ENCODE measurements around the gene BMF.
A peak's percentile ranks its signal among the peaks of the same experiment; 100 is the strongest.

BMF gene

DNA sequence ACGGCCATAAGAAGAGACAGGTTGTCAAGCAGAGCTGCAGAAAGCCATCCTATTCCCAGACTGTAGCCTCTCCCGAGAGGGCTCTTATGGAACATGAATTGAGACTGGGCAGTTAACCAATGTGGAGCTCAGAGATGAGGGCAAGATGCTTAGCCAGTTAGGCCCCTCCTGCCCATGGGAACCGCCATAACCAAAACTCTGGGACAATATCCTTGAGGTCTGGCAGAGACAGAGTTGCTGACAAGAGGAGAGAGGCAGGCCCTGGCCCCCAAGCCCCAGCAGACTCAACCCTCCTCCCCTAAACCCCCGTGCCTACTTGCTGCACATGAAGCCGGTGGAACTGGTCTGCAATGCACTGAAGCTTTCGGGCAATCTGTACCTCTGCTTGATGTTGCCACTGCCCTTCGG is 4.8 kb downstream of the BMF start:
- Mint-ChIP-seq H3K9me3 (no peaks in the 10 kb centered on the region), H3K4me1 (peaks cover 83% of the 10 kb centered on the region), H3K27ac (no peak overlapping the region), H3K4me3 (no peak overlapping the region), H3K36me3 (peaks cover 36% of the 10 kb centered on the region), H3K27me3 (peaks cover 23% of the 10 kb centered on the region)
- peak; percentile 11 for DNase-seq
- CTCF ChIA-PET, result interaction anchor here (0.7 to 8.9 kb wide), 17 partner anchors 8 to 64 kb away, joined by 3 to 255 read pairs (median 11); partner anchors contain the start of genes BUB1B and SRP14

DNA sequence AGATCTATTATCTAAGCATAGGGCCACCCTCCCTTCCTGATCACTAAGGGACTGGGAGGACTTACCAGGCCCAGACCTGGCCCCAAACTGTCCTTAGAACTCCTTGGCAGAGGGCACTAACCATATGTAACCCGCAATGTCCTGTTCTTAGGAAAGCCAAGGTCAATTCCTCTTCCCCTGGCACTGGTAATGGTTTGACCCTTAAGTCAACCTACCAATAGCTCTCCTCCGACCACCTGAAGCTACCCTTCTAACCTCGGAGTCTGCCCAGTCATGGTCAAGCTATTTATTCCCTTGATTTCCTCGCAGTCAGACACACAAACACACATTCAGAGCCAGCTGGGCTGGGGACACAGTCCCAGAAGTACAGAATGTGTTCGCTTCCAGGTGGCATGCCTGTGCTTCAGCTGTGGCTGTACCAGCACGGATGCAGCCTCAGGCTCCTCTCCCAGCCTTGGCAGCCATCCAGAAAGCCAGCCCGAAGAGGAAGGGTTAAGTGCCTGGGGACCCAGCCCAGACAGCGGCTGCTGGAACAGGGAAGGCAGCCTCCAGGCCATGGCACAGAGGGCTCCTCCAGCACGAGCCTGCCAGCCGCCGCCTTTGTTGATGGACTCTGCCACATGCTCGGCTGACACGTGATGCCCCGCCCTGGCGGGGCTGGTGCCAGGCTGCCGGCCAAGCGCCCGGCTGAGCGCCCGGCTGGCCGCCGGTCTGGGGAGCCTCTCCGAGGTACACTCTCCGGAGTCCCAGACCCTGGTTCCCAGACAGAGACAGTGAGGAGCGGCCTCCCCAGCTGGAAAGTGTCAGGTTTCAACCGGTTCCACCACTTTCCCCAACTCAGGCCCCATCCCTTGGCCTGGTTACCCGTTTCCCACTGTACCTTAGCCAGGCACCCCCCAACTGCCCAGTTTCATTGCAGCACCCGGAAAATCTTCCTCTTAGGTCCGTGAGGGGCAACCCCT is 5.5 kb downstream of the BMF start:
- CTCF ChIA-PET, result interaction anchor here (1.1 to 8.9 kb wide), 9 partner anchors 7 to 64 kb away, joined by 3 to 255 read pairs (median 20); partner anchors contain the start of gene SRP14
- no peak overlapping the region for H3K4me3 Mint-ChIP-seq
- no peak overlapping the region for H3K27ac Mint-ChIP-seq
- DNase-seq, result peak; percentile 20
- peaks cover 20% of the 10 kb centered on the region for H3K27me3 Mint-ChIP-seq
- peaks cover 87% of the 10 kb centered on the region for H3K4me1 Mint-ChIP-seq
- H3K36me3 Mint-ChIP-seq, result peaks cover 40% of the 10 kb centered on the region
- H3K9me3 Mint-ChIP-seq, result no peaks in the 10 kb centered on the region

DNA sequence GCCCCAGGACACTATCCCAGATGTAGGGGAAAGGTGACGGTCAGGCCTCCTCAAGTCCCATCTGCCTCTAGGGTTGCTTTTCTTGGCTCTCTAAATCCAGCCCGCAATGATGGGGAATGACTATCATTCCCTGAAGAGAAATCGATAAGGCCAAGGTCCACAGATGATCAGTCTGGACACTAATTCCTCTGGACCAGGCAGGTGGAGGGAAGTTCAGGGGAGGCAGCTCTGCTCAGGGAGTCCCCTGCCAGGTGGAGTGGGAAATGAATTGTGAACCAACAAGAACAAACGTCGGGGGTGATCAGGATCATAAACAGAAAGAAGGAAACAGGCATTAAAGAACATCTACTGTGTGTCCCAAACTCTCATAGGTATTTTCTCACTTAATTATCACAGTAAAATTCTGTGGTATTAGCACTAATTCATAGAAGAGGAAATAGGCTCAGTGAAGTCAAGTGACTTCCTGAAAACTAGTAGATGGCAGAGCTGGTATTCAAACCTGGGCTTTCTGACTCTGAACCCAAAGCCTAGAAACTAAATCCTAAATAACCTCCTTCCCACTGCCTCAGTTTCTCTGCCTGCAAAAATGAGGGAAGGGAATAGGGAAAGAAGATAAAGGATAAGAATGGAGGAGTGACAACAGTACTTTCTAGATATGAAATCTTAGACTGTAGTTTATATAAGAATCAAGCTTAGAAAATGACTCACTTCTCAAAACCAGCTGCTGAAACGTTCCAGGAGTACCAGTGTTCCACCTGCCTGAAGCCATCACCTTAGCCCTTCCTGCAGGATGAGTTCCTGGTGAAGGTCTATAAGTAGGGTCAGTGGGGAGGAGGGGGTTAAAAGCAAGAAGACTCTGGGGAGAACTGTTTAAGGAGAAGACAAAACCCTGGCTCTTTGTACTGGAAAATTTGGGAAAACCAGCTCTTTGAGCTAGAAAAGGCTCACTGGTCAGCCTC is 7.5 kb downstream of the BMF start:
- Mint-ChIP-seq H3K4me1 (peaks cover 87% of the 10 kb centered on the region), H3K4me3 (peak overlapping the region; percentile 11)
- CTCF ChIA-PET, result interaction anchor here (0.7 to 8.9 kb wide), 5 partner anchors 12 to 173 kb away, joined by 3 to 255 read pairs (median 9); no protein-coding TSS in a partner anchor

DNA sequence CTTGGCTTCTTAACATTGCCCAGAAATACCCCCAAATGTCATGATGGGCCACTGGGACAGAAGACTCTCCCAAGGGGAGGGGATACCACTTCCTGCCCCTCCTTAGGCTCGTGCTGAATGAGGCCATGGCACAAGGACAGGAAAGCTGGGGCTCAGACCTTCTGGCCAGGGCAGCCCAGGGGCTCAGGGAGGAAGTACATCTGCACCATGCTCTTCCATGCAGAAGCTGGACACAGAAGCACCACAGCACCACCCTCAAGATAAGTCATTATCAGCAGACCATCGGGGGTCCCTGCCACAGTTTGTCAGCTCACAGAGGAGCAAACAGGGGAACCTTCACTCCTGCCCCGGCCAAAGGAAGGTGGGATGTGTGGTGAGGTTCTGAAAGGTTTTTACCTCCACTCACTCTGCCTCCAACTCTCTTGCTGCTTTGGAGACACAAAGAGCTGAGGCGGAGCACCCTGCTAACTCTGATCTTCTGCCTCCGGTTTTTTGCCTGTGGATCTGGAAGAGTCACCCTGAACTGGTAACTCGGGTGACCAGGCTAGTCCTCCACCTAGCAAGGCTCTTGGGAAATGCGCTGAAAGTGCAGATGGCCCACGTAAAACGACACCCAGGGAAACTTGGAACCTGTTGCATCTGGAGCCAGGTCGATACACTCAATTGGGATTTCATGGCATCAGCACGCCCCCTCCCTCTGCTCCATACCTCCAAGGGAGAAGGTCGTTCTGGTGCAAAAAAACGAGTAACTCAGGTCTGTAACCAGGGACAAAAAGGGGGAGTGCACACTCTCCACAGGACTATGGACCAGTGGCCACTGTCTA is 8.3 kb downstream of the BMF start:
- H3K27me3 Mint-ChIP-seq, result no peaks in the 10 kb centered on the region
- peaks cover 41% of the 10 kb centered on the region for H3K36me3 Mint-ChIP-seq
- H3K9me3 Mint-ChIP-seq, result no peaks in the 10 kb centered on the region
- CTCF ChIA-PET, result interaction anchor here (0.8 to 8.9 kb wide), 6 partner anchors 13 to 55 kb away, joined by 3 to 255 read pairs (median 14); no protein-coding TSS in a partner anchor
- H3K4me3 Mint-ChIP-seq, result no peak overlapping the region
- H3K4me1 Mint-ChIP-seq, result peaks cover 87% of the 10 kb centered on the region
- DNase-seq, result peak; percentile 20
- peak overlapping the region; percentile 98 for H3K27ac Mint-ChIP-seq

More for the DNA sequence above, 7.5 kb downstream of the BMF start:
- Mint-ChIP-seq H3K36me3 (peaks cover 39% of the 10 kb centered on the region), H3K9me3 (no peaks in the 10 kb centered on the region), H3K27me3 (peaks cover 3% of the 10 kb centered on the region), H3K27ac (peak overlapping the region; percentile 98)
- DNase-seq, result peak; percentile 15

DNA sequence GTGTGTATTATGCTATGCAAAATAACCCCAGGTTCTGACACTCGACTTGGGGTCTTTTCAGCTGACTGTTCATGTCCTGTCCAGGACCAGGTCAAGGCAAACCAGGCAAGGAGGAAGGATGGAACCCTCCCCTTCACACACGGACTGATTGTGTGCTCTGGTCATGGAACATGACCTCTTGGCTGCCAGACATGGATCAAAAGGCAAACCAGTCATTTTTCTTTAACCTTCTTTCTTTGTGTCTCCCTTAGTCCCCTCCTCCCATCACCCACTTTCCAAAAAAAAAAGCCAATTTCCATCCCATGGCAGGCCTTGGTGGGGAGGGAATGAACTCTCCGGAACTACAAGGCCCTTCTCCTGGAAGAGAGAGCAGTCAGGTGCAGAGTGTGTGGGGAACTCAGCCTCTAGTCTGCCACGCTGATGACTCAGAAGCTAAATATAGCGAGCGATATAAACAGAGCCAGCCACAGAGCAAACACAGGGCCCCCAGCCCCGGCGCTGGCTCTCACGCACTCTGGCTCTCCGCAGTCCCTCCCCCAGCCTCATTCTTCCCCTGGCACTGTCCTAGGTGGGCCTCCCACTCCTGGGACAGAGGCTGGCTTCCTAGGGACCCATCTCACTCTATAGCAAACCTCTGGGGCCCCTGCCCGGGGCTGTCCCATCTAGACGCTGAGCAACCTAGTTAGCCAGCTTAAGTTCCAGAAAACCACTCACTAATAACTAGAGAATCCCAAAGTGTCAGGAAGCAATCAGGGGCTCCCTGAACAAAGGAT is 10.0 kb downstream of the BMF start:
- CTCF ChIA-PET, result interaction anchor here (0.9 to 7.6 kb wide), 7 partner anchors 6 to 175 kb away, joined by 4 to 59 read pairs (median 15); no protein-coding TSS in a partner anchor
- peaks cover 90% of the 10 kb centered on the region for H3K4me1 Mint-ChIP-seq
- peaks cover 37% of the 10 kb centered on the region for H3K36me3 Mint-ChIP-seq

DNA sequence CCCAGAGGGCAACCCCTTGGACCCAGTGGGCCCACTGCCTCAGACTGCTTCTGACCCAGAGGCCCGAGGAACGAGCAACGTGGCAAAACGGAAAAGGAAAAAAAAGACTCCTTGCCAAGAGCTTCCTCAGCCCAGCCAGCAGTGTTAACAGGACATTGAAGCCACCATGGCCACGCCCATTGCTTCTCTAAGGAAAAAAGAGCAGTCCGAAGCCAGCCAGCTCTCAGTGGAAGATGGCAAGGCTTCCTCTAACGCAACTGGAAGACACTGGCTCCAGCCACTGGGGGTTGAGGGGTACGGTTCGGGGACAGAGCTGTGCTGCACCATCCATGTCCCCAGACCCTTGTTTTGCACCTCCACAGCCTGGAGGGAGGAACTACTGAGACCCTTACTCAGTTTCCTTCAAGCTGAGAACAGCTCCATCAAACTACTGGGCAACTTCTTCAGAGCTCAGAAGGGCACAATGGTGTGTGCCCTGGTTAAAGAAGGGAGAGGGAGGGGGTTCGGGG is 10.7 kb downstream of the BMF start:
- Mint-ChIP-seq H3K27ac (peak overlapping the region; percentile 98), H3K4me1 (peaks cover 95% of the 10 kb centered on the region), H3K4me3 (peak overlapping the region; percentile 54), H3K36me3 (peaks cover 36% of the 10 kb centered on the region), H3K27me3 (no peaks in the 10 kb centered on the region), H3K9me3 (no peaks in the 10 kb centered on the region)
- peak; percentile 31 for DNase-seq
- CTCF ChIA-PET, result interaction anchor here (1.8 to 7.6 kb wide), 6 partner anchors 7 to 176 kb away, joined by 5 to 59 read pairs (median 16); no protein-coding TSS in a partner anchor

More for the DNA sequence above, 10.0 kb downstream of the BMF start:
- Mint-ChIP-seq H3K9me3 (no peaks in the 10 kb centered on the region), H3K27me3 (no peaks in the 10 kb centered on the region), H3K27ac (peak overlapping the region; percentile 98), H3K4me3 (peak overlapping the region; percentile 54)
- peak; percentile 86 for DNase-seq

DNA sequence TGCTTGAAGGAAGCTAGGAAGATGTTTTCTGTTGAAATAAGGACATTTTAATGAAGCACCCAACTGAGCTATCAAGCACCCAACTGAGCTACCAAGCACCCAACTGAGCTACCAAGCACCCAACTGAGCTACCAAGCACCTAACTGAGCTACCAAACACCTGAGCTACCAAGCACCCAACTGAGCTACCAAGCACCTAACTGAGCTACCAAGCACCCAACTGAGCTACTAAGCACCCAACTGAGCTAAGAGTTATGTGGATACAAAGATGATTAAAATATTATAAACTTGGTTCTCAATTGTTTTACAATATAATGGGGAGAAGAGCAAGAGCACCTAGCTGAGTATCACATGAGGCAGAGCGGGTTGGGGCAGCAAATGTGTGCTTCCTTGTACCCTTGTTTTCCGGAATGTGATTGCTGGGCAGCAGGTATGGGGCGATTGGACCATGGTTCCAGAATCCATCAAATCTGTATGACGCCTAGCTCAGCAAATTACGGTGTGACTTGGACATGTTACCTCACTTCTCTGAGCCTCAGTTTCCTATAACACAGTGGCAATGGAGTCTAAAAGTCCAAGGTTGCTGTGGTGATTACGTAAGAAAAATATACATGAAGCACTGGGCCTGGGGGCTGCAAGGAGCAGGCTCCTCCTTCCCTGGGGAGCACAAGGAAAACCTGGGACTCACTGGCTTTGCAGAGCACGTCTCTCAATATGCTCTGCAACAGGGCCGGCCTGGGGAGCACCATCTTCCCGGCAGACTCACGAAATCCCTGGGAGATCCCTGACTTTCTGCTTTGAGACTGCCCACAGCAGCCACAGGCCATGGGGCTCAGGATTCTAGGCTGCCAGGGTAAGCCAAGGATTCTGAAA is 11.3 kb downstream of the BMF start:
- Mint-ChIP-seq H3K27me3 (no peaks in the 10 kb centered on the region), H3K4me3 (no peak overlapping the region), H3K4me1 (peaks cover 92% of the 10 kb centered on the region), H3K36me3 (peaks cover 33% of the 10 kb centered on the region), H3K27ac (peak overlapping the region; percentile 98), H3K9me3 (no peaks in the 10 kb centered on the region)
- DNase-seq, result no peak
- CTCF ChIA-PET, result interaction anchor here (1.3 to 7.6 kb wide), 6 partner anchors 8 to 177 kb away, joined by 4 to 59 read pairs (median 16); no protein-coding TSS in a partner anchor

DNA sequence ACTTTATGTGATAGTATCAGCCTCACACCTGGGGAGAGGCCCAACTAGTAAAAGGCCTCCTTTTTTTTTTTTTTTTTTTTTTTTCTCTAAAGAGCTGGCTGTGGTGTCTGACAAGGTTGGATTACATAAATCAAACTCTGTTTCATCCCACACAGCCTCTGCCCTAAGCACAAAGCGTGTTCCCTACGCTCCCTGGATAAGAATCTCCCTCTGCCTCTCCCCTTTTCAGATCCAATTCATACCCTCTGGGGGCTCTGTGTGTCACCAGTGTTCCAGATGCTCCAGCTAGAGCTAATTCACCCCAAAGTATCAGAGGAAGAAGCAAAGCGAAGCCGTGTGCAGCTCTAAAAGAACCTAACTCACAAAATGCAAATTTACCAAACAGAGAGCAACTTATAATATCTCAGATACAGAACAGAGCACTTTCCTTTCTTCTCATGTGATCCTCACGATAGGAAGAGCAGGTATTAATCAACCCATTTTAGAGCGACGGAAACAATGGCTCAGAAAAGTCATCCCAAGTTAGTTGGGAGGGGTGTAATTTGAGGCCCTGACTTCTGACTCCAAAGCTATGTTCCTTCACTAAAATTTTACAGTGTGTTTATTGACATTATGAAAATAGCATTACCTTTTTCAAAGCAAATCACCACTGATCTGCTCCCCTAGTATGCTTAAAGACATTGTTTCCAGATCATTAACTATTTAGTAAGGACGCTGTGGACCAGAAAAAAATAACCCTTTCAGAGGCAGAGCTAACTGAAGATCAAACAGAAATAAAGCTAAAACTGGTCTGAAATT is 12.4 kb downstream of the BMF start:
- no peak overlapping the region for H3K4me3 Mint-ChIP-seq
- H3K36me3 Mint-ChIP-seq, result peaks cover 32% of the 10 kb centered on the region

DNA sequence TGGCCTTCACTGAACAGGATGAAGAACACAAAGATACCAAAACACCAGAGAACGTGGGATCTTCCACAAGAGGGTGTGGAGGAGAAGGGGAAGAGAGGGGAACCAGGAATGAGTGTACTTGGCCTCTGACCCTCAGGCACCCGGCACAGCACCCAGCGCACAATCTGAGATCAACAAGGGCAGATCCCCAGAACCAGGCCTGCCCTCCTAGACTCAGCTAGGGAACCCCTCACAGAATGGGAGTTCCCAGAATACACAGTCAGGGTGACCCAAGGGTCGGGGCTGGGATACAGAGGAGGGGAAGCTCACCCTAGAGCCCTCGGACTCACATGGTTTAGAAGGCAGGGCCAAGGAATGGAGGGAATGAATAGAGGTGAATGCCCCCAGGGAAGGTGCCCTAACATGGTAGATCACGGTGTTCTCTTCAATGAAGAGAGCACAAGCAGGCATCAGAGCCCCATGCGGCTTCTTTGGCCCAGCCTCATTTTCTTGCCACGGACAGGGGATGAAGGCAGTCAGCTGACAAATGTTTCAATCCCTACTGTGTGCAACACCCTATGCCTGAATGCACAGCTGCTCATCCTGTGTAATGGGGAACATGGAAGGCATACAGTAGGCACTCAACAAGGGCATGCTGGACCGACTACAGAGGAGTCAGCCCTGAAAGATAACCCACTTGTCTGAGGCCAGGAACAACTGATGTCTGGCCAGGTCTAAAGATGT is 13.1 kb downstream of the BMF start:
- CTCF ChIA-PET, result interaction anchor here (1.6 to 7.6 kb wide), 3 partner anchors 9 to 179 kb away, joined by 4 to 59 read pairs (median 17); no protein-coding TSS in a partner anchor
- Mint-ChIP-seq H3K4me1 (peaks cover 77% of the 10 kb centered on the region), H3K27me3 (no peaks in the 10 kb centered on the region), H3K36me3 (peaks cover 26% of the 10 kb centered on the region), H3K9me3 (no peaks in the 10 kb centered on the region), H3K4me3 (no peak overlapping the region), H3K27ac (no peak overlapping the region)
- DNase-seq, result no peak

More for the DNA sequence above, 12.4 kb downstream of the BMF start:
- peaks cover 85% of the 10 kb centered on the region for H3K4me1 Mint-ChIP-seq
- DNase-seq, result no peak
- H3K27ac Mint-ChIP-seq, result peak overlapping the region; percentile 72
- H3K9me3 Mint-ChIP-seq, result no peaks in the 10 kb centered on the region
- CTCF ChIA-PET, result interaction anchor here (1.3 to 7.6 kb wide), 3 partner anchors 9 to 178 kb away, joined by 4 to 59 read pairs (median 17); no protein-coding TSS in a partner anchor
- no peaks in the 10 kb centered on the region for H3K27me3 Mint-ChIP-seq

DNA sequence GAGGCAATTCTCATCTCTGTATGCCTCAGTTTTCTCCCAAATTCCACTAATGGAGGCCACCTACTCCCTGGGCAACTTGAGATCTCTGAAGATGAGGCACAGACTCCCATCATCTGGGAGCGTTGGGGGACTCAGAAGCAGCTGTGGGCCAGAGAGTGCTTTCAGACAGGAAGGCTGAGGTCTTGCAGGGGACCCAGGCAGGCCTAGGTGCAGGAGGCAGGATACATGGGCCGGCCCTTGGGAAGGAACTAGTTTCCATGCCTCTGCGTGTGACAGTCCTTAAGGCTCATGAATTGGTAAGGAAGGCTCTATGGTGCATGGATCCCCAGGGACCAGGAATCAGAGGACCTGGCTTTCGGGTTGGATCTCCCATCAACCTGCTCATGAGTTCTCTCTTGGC is 14.5 kb downstream of the BMF start:
- H3K9me3 Mint-ChIP-seq, result no peaks in the 10 kb centered on the region
- CTCF ChIA-PET, result interaction anchor here (1.6 to 7.6 kb wide), 2 partner anchors 11 to 18 kb away, joined by 4 to 59 read pairs; no protein-coding TSS in a partner anchor
- DNase-seq, result no peak
- H3K4me3 Mint-ChIP-seq, result no peak overlapping the region
- H3K27ac Mint-ChIP-seq, result no peak overlapping the region
- H3K4me1 Mint-ChIP-seq, result peaks cover 63% of the 10 kb centered on the region
- H3K36me3 Mint-ChIP-seq, result peaks cover 29% of the 10 kb centered on the region
- H3K27me3 Mint-ChIP-seq, result peaks cover 3% of the 10 kb centered on the region
